ENCODE results near the gene ZDHHC18.
"Not testable (repeated sequence)": the region's sequence is repeated elsewhere in the genome, so short reads cannot be mapped to it uniquely, and the experiment has no call there.

The ZDHHC18 gene

GRCh38 chr1:26791148-26791547, 35.3 kb upstream of the ZDHHC18 start:
- DNase-seq (ENCODE audit: low spot score) = no peak

- DNase-seq (ENCODE audit: low spot score) = no peak
These were observed 34.9 kb upstream of the ZDHHC18 start for GRCh38 chr1:26791626-26792025.

- DNase-seq (ENCODE audit: low spot score) = no peak
These were observed 33.6 kb upstream of the ZDHHC18 start for GRCh38 chr1:26792924-26793323.

GRCh38 chr1:26794391-26794790, 32.1 kb upstream of the ZDHHC18 start:
- DNase-seq (ENCODE audit: low spot score) = no peak

GRCh38 chr1:26797627-26798026, 28.9 kb upstream of the ZDHHC18 start:
- no peak for DNase-seq (ENCODE audit: low spot score)

GRCh38 chr1:26799479-26800142, 26.9 kb upstream of the ZDHHC18 start:
- peak; percentile 87 for DNase-seq (ENCODE audit: low spot score)

GRCh38 chr1:26803932-26804331, 22.6 kb upstream of the ZDHHC18 start:
- DNase-seq (ENCODE audit: low spot score) = not testable (repeated sequence)

- peak; percentile 77 for DNase-seq (ENCODE audit: low spot score)
These were observed 16.4 kb upstream of the ZDHHC18 start for GRCh38 chr1:26810105-26810504.

- DNase-seq (ENCODE audit: low spot score) = no peak
These were observed 15.4 kb upstream of the ZDHHC18 start for GRCh38 chr1:26811057-26811456.

GRCh38 chr1:26811708-26812107, 14.8 kb upstream of the ZDHHC18 start:
- no peak for DNase-seq (ENCODE audit: low spot score)

GRCh38 chr1:26814377-26814776, 12.1 kb upstream of the ZDHHC18 start:
- DNase-seq (ENCODE audit: low spot score) = no peak

GRCh38 chr1:26814893-26815292, 11.6 kb upstream of the ZDHHC18 start:
- DNase-seq (ENCODE audit: low spot score) = no peak

GRCh38 chr1:26820784-26821269, 5.7 kb upstream of the ZDHHC18 start:
- no peak for DNase-seq (ENCODE audit: low spot score)

GRCh38 chr1:26822737-26823395, 3.6 kb upstream of the ZDHHC18 start:
- no peak for DNase-seq (ENCODE audit: low spot score)

GRCh38 chr1:26824731-26825130, 1.8 kb upstream of the ZDHHC18 start:
- DNase-seq (ENCODE audit: low spot score) = no peak

- no peak for DNase-seq (ENCODE audit: low spot score)
These were observed 667 bp downstream of the ZDHHC18 start for GRCh38 chr1:26827106-26827604.

GRCh38 chr1:26827663-26828062, 1.2 kb downstream of the ZDHHC18 start:
- no peak for DNase-seq (ENCODE audit: low spot score)

- no peak for DNase-seq (ENCODE audit: low spot score)
These were observed 2.0 kb downstream of the ZDHHC18 start for GRCh38 chr1:26828411-26828991.

- no peak for DNase-seq (ENCODE audit: low spot score)
These were observed 2.9 kb downstream of the ZDHHC18 start for GRCh38 chr1:26829184-26829911.

GRCh38 chr1:26831059-26831458, 4.6 kb downstream of the ZDHHC18 start:
- DNase-seq (ENCODE audit: low spot score) = no peak

- no peak for DNase-seq (ENCODE audit: low spot score)
These were observed 5.2 kb downstream of the ZDHHC18 start for GRCh38 chr1:26831546-26832248.
